ES-I3 (cell line): ENCODE measurements around the gene ZNF567.
"Not testable (repeated sequence)": the region's sequence is repeated elsewhere in the genome, so short reads cannot be mapped to it uniquely, and the experiment has no call there.

Experiments used
- H3K36me3 ChIP-seq: 2 replicates; pipeline ENCODE4 v1.6.1; 2013; ENCODE audit warnings: mild to moderate bottlenecking, low read length, control low read depth, moderate library complexity; ENCODE audit not compliant: insufficient read depth
- H3K4me1 ChIP-seq: 2 replicates; pipeline ENCODE4 v1.6.1; 2013; ENCODE audit warnings: mild to moderate bottlenecking, control low read depth, low read length; ENCODE audit not compliant: insufficient read depth
- H3K9ac ChIP-seq: 2 replicates; pipeline ENCODE4 v1.6.1; 2013; ENCODE audit warnings: low read depth, mild to moderate bottlenecking, low read length, moderate library complexity
- H3K9me3 ChIP-seq: 2 replicates; pipeline ENCODE4 v1.6.1; 2013; ENCODE audit warnings: mild to moderate bottlenecking, low read length, moderate library complexity; ENCODE audit not compliant: control insufficient read depth, insufficient read depth

The ZNF567 gene

DNA sequence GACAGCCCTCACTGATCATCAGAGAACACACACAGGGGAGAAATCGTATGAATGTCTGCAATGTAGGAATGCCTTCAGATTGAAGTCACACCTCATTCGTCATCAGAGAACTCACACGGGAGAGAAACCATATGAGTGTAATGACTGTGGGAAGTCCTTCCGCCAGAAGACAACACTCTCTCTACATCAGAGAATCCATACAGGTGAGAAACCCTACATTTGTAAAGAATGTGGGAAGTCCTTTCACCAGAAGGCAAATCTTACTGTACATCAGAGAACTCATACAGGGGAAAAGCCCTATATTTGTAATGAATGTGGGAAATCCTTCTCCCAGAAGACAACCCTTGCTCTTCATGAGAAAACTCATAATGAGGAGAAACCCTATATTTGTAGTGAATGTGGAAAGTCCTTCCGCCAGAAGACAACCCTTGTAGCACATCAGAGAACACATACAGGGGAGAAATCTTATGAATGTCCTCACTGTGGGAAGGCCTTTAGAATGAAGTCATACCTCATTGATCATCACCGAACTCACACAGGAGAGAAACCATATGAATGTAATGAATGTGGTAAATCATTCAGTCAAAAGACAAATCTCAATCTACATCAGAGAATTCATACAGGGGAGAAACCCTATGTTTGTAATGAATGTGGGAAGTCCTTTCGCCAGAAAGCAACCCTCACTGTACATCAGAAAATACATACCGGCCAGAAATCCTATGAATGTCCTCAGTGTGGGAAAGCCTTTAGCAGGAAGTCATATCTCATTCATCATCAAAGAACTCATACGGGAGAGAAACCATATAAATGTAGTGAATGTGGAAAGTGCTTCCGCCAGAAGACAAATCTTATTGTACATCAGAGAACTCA is 32.5 kb downstream of the ZNF567 start:
- H3K36me3 ChIP-seq = peaks cover 17% of the 10 kb centered on the region; the same call in 1 of the 2 replicates
- H3K9ac ChIP-seq = no peak overlapping the region
- no peaks in the 10 kb centered on the region for H3K4me1 ChIP-seq
- H3K9me3 ChIP-seq = peaks cover 57% of the 10 kb centered on the region

DNA sequence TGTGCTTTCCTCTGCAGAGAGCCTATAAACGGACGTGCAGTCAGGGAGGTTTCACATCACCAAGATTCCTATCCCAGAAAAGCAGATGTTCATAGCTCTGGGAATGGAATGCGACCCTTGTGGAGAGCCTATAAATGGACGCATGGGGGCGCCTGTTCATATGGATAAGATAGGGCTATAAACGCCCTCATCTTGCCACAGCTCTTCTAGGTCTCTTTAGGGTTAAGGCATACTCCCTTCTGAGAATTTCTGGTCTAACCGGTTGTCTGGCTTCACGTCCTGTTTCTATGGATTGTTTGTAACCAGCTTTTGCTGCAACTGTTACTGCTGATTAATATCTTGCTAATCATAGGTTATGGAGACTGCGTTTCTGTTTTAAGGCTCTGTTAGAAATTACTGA is 48.8 kb downstream of the ZNF567 start:
- peaks cover 10% of the 10 kb centered on the region; the same call in 1 of the 2 replicates for H3K9me3 ChIP-seq
- not testable (repeated sequence) for H3K9ac ChIP-seq

DNA sequence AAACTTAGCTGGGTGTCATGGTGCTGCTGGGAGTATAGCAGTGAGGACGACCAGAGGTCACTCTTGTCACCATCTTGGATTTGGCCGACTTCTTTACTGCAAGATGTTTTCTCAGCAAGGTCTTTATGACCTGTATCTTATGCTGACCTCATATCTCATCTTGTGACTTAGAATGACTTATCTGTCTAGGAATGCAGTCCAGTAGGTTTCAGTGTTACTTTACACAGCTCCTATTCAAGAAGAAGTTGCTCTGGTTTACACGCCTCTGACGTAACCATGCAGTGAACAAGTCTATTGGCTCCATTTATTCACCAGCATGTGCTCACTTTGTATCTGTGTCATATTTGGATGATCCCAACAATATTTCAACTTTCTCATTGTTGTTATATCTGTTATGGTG is 58.5 kb downstream of the ZNF567 start:
- no peaks in the 10 kb centered on the region for H3K4me1 ChIP-seq
- H3K36me3 ChIP-seq = peaks cover 45% of the 10 kb centered on the region
- no peak overlapping the region for H3K9ac ChIP-seq
- H3K9me3 ChIP-seq = peaks cover 54% of the 10 kb centered on the region

More for the DNA sequence above, 48.8 kb downstream of the ZNF567 start:
- H3K36me3 ChIP-seq, H3K4me1 ChIP-seq: not testable (repeated sequence)

DNA sequence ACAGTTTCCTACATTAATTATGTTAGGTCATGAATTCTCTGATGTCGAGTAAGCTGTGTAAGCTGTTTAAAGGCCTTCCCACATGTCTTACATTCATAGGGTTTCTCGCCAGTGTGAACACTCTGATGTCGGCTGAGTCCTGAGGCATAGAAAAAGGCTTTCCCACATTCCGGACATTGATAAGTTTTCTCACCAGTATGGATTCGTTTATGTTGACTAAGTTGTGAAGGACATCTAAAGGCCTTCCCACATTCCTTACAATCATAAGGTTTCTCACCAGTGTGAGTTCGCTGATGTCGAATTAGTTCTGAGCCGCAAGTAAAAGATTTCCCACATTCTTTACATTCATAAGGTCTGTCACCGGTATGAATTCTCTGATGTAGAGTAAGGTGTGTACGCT is 60.3 kb downstream of the ZNF567 start:
- no peak overlapping the region for H3K9ac ChIP-seq
- peaks cover 68% of the 10 kb centered on the region for H3K9me3 ChIP-seq
- peaks cover 56% of the 10 kb centered on the region for H3K36me3 ChIP-seq

DNA sequence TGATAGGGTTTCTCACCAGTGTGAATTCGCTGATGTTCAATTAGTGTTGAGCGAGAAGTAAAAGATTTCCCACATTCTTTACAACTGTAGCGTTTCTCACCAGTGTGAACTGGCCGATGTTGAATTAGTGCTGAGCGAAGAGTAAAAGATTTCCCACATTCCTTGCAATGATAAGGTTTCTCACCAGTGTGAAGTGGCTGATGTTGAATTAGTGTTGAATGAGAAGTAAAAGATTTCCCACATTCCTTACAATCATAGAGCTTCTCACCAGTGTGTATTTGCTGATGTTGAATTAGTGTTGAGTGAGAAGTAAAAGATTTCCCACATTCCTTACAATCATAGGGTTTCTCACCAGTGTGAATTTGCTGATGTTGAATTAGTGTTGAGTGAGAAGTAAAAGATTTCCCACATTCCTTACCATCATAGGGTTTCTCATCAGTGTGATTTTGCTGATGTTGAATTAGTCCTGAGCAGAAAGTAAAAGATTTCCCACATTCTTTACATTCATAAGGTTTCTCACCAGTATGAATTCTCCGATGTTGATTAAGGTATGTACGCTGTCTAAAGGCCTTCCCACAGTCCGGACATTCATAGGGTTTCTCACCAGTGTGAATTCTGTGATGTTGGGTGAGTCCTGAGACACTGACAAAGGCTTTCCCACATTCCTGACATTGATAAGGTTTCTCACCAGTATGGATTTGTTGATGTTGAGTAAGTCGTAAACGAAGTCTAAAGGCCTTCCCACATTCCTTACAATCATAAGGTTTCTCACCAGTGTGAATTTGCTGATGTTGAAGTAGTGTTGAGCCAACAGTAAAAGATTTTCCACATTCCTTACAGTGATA is 61.2 kb downstream of the ZNF567 start:
- Histone ChIP-seq H3K9ac (no peak overlapping the region), H3K9me3 (peaks cover 69% of the 10 kb centered on the region), H3K4me1 (no peaks in the 10 kb centered on the region), H3K36me3 (peaks cover 57% of the 10 kb centered on the region)

More for the DNA sequence above, 60.3 kb downstream of the ZNF567 start:
- no peaks in the 10 kb centered on the region for H3K4me1 ChIP-seq

DNA sequence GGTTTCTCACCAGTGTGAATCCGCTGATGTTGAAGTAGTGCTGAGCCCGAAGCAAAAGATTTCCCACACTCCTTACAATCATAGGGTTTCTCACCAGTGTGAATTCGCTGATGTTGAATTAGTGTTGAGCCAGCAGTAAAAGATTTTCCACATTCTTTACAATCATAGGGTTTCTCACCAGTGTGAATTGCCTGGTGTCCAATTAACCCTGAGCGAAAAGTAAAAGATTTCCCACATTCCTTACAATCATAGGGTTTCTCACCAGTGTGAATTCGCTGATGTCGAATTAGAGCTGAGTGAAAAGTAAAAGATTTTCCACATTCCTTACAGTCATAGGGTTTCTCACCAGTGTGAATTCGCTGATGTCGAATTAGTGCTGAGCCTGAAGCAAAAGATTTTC is 62.2 kb downstream of the ZNF567 start:
- Histone ChIP-seq H3K36me3 (peaks cover 62% of the 10 kb centered on the region), H3K9me3 (peaks cover 64% of the 10 kb centered on the region)
- not testable (repeated sequence) for H3K9ac ChIP-seq, H3K4me1 ChIP-seq

DNA sequence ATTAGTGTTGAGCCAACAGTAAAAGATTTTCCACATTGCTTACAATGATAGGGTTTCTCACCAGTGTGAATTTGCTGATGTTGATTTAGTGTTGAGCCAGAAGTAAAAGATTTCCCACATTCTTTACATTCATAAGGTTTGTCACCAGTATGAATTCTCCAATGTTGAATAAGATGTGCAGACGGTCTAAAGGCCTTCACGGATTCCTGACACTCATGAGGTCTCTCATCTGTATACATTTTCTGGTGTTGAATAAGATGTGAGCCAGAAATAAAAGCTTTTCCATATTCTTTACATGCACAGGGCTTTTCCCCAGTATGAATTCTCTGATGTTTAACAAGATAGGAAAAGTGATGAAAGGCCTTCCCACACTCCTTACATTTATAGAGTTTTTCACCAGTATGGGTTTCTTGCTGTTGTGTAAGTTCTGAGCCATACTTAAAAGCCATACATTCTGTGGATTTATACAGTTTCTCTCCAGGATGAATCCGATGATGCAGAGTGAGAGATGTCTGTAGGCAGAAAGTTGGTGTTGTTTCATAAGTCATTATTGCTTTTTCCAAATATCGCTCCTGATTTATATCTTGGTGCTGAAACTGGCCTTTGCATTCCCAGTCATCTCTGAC is 62.8 kb downstream of the ZNF567 start:
- peaks cover 64% of the 10 kb centered on the region for H3K9me3 ChIP-seq
- peaks cover 66% of the 10 kb centered on the region for H3K36me3 ChIP-seq
- H3K9ac ChIP-seq = no peak overlapping the region
- H3K4me1 ChIP-seq = no peaks in the 10 kb centered on the region
